KMS-11 (cell line): ENCODE measurements around the gene GJC2.
"Not testable (repeated sequence)": the region's sequence is repeated elsewhere in the genome, so short reads cannot be mapped to it uniquely, and the experiment has no call there.

Source experiments
- H2AFZ ChIP-seq: fragments of 200-600 bp; sonication (generic); 2 replicates; pipeline ENCODE4 v1.6.1; 2016; ENCODE audit warnings: antibody characterized with exemption, mixed run types, low read depth
- H3K27ac ChIP-seq: fragments of 200-600 bp; sonication (generic); 2 replicates; pipeline ENCODE4 v1.6.1; 2016; ENCODE audit warnings: mild to moderate bottlenecking, mixed run types
- H3K27me3 ChIP-seq: fragments of 200-600 bp; sonication (generic); 2 replicates; pipeline ENCODE4 v1.6.1; 2017; ENCODE audit warnings: mild to moderate bottlenecking, low read depth, mixed run types, moderate library complexity; ENCODE audit not compliant: insufficient read depth
- H3K36me3 ChIP-seq: fragments of 200-600 bp; sonication (generic); 2 replicates; pipeline ENCODE4 v1.6.1; 2017; ENCODE audit warnings: mild to moderate bottlenecking, mixed run types; ENCODE audit not compliant: insufficient read depth
- H3K4me1 ChIP-seq: fragments of 200-600 bp; sonication (generic); 2 replicates; pipeline ENCODE4 v1.6.1; 2016; ENCODE audit warnings: mild to moderate bottlenecking, low read depth, mixed run types; ENCODE audit not compliant: poor library complexity, severe bottlenecking
- H3K4me2 ChIP-seq: fragments of 200-600 bp; sonication (generic); 2 replicates; pipeline ENCODE4 v1.7.0; 2016; ENCODE audit warnings: mild to moderate bottlenecking, mixed run types
- H3K4me3 ChIP-seq: fragments of 200-600 bp; sonication (generic); IDR thresholded peaks from 2 replicates; pipeline ENCODE4 v1.6.1; 2017; ENCODE audit warnings: low read depth, low read length, mixed read lengths; ENCODE audit not compliant: insufficient read depth
- H3K79me2 ChIP-seq: fragments of 200-600 bp; sonication (generic); 2 replicates; pipeline ENCODE4 v1.6.1; 2016; ENCODE audit warnings: low read depth, mixed run types; ENCODE audit not compliant: insufficient read depth
- H3K9ac ChIP-seq: fragments of 200-600 bp; sonication (generic); 2 replicates; pipeline ENCODE4 v1.6.1; 2016; ENCODE audit warnings: mild to moderate bottlenecking, mixed run types
- H4K20me1 ChIP-seq: fragments of 200-600 bp; sonication (generic); 2 replicates; pipeline ENCODE4 v1.6.1; 2016; ENCODE audit warnings: mild to moderate bottlenecking, mixed run types; ENCODE audit not compliant: insufficient read depth
- TF ChIP-seq, protein P1 (sequence below): fragments of 200-600 bp; sonication (generic); conservative IDR thresholded peaks from 2 replicates; pipeline ENCODE4 v1.6.1; 2017; ENCODE audit warnings: low read depth, mild to moderate bottlenecking, antibody characterized with exemption, low read length, moderate library complexity, mixed read lengths

Gene GJC2

GRCh38 chr1:228184152-228184551, 34.4 kb downstream of the GJC2 start:
- Histone ChIP-seq H3K27me3 (no peaks in the 10 kb centered on the region), H3K79me2 (no peaks in the 10 kb centered on the region), H3K36me3 (no peaks in the 10 kb centered on the region), H3K4me2 (no peak overlapping the region), H2AFZ (no peak overlapping the region), H3K9ac (no peak overlapping the region), H3K4me3 (no peak overlapping the region), H3K4me1 (no peaks in the 10 kb centered on the region), H4K20me1 (no peaks in the 10 kb centered on the region), H3K27ac (no peak overlapping the region)
- TF ChIP-seq, protein P1, sequence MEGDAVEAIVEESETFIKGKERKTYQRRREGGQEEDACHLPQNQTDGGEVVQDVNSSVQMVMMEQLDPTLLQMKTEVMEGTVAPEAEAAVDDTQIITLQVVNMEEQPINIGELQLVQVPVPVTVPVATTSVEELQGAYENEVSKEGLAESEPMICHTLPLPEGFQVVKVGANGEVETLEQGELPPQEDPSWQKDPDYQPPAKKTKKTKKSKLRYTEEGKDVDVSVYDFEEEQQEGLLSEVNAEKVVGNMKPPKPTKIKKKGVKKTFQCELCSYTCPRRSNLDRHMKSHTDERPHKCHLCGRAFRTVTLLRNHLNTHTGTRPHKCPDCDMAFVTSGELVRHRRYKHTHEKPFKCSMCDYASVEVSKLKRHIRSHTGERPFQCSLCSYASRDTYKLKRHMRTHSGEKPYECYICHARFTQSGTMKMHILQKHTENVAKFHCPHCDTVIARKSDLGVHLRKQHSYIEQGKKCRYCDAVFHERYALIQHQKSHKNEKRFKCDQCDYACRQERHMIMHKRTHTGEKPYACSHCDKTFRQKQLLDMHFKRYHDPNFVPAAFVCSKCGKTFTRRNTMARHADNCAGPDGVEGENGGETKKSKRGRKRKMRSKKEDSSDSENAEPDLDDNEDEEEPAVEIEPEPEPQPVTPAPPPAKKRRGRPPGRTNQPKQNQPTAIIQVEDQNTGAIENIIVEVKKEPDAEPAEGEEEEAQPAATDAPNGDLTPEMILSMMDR, result no peak

DNA sequence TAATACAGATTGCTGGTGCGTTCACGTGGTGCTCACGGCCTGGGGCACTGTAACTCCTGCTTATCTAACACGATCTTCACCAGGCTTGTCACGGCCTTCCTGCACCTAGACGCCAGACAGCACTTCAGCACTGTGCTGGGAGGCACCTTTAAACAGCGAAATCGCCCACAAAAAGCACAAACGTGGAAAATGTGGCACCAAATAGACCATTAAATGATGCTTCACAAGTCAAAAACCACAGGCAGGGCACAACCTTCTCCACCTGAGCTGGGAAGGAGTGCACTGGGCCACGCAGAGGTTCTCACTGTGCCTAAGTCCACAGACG, 35.9 kb downstream of the GJC2 start:
- Histone ChIP-seq H3K9ac (no peak overlapping the region), H2AFZ (no peak overlapping the region), H4K20me1 (no peaks in the 10 kb centered on the region), H3K4me3 (no peak overlapping the region), H3K4me2 (no peak overlapping the region), H3K79me2 (no peaks in the 10 kb centered on the region), H3K27me3 (no peaks in the 10 kb centered on the region), H3K4me1 (no peaks in the 10 kb centered on the region), H3K27ac (no peak overlapping the region), H3K36me3 (no peaks in the 10 kb centered on the region)
- TF ChIP-seq, protein P1, result no peak

GRCh38 chr1:228188249-228188648, 38.5 kb downstream of the GJC2 start:
- H3K4me1 ChIP-seq, H4K20me1 ChIP-seq, H3K27ac ChIP-seq, H3K4me2 ChIP-seq, H3K36me3 ChIP-seq, H3K4me3 ChIP-seq, H2AFZ ChIP-seq, H3K79me2 ChIP-seq, H3K9ac ChIP-seq, H3K27me3 ChIP-seq: not testable (repeated sequence)

DNA sequence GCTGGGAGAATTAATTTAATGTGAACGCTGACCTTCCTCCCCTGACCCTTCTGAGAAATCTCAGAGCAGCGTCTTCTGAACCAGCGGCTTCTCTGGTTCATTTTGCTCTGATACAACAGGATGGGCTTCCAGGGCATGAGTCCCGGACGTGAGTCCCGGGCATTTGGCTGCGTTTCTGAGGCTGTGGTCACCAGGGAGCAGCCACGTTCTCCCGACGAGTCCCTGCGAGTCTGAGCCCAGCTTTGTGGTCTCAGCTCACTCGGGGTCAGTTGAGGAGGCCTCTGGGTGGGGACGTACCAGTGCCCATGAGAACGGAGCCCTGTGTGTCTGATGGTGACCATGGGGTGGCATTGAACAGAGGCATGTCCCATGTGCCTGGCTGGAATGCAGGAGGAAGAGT, 40.5 kb downstream of the GJC2 start:
- Histone ChIP-seq H3K4me2 (no peak overlapping the region), H3K4me3 (no peak overlapping the region), H3K36me3 (no peaks in the 10 kb centered on the region), H2AFZ (no peak overlapping the region), H3K9ac (no peak overlapping the region), H3K27ac (no peak overlapping the region), H3K27me3 (no peaks in the 10 kb centered on the region), H3K4me1 (no peaks in the 10 kb centered on the region), H3K79me2 (no peaks in the 10 kb centered on the region), H4K20me1 (no peaks in the 10 kb centered on the region)
- TF ChIP-seq, protein P1, result no peak

GRCh38 chr1:228190778-228191177, 41.0 kb downstream of the GJC2 start:
- H3K79me2 ChIP-seq, result no peaks in the 10 kb centered on the region
- H3K4me1 ChIP-seq, result no peaks in the 10 kb centered on the region
- TF ChIP-seq, protein P1, result no peak
- no peak overlapping the region for H3K9ac ChIP-seq
- H3K4me3 ChIP-seq, result no peak overlapping the region
- no peaks in the 10 kb centered on the region for H3K36me3 ChIP-seq
- H3K27me3 ChIP-seq, result no peaks in the 10 kb centered on the region
- no peak overlapping the region for H3K4me2 ChIP-seq
- H4K20me1 ChIP-seq, result no peaks in the 10 kb centered on the region
- H2AFZ ChIP-seq, result no peak overlapping the region
- no peak overlapping the region for H3K27ac ChIP-seq
